Endothelial cell of umbilical vein (primary cell): ENCODE measurements around the gene BTBD19. TPM values are rescaled to one million over a fixed set of nuclear protein-coding genes. Genes with fewer than 3 reads are reported as not detected.

Experiments
- BruUV-seq: library from RNA; stranded (reverse); fragments of 400-500 nt; replicated peaks from 2 replicates; lab custom pipeline; 2021; lab: Mats Ljungman, UMichigan
- CTCF ChIA-PET: fragments of 300-600, 350-600 bp; sonication (Branson Sonifier 250); formaldehyde crosslinking; loops from one replicate; lab custom pipeline; 2021; ENCODE audit warnings: antibody characterized with exemption, inconsistent platforms; lab: Charles Lee
- POLR2A ChIA-PET: fragments of 300-600, 350-600 bp; sonication (Branson Sonifier 250); formaldehyde crosslinking; loops from one replicate; lab custom pipeline; 2021; ENCODE audit warnings: antibody characterized with exemption, inconsistent platforms; lab: Charles Lee
- DNase-seq: peaks from one replicate; pipeline ENCODE4 v3.0.0-alpha.2; 2011; ENCODE audit warnings: low read depth, low spot score
- FAIRE-seq: peaks from 2 replicates; lab custom pipeline; 2011; peaks lifted over from hg19 to GRCh38; lab: Jason Lieb, UNC
- H2AFZ ChIP-seq: 2 replicates; pipeline ENCODE4 v1.6.0; 2012; ENCODE audit warnings: low read depth, low read length, control low read depth, inconsistent platforms
- H3K27ac ChIP-seq: 2 replicates; pipeline ENCODE4 v1.5.1; 2011; ENCODE audit warnings: low read depth, mild to moderate bottlenecking, control low read depth, low read length, moderate library complexity; ENCODE audit not compliant: insufficient read depth
- H3K27me3 ChIP-seq, 2 experiments: 2 replicates each; pipeline versions ENCODE4 v1.6.0 to v1.6.1; 2011; ENCODE audit warnings: low read length in 2 of 2, mixed read lengths in 1 of 2; ENCODE audit not compliant: control insufficient read depth in 2 of 2, insufficient read depth in 2 of 2
- H3K36me3 ChIP-seq, 2 experiments: 2 replicates in 1 of 2; 3 replicates in 1 of 2; pipeline ENCODE4 v1.5.1; 2011; ENCODE audit warnings: low read length in 2 of 2, mild to moderate bottlenecking in 1 of 2, moderate library complexity in 1 of 2; ENCODE audit not compliant: control insufficient read depth in 2 of 2, insufficient read depth in 2 of 2; ENCODE audit errors: extremely low read depth in 1 of 2
- H3K4me1 ChIP-seq: 3 replicates; pipeline ENCODE4 v1.5.1; 2011; ENCODE audit warnings: mild to moderate bottlenecking, low read length; ENCODE audit not compliant: control insufficient read depth, insufficient read depth; ENCODE audit errors: extremely low read depth
- H3K4me2 ChIP-seq: 2 replicates; pipeline ENCODE4 v1.6.1; 2011; ENCODE audit warnings: low read length, control low read depth, mixed read lengths; ENCODE audit not compliant: insufficient read depth
- H3K4me3 ChIP-seq, 3 experiments: fragments of 200-600 bp in 1 of 3; sonication (generic), shearing (Covaris generic) in 1 of 3; replicated peaks in 1 of 3; 2 replicates each; pipeline ENCODE4 v1.5.1; 2011 to 2016; ENCODE audit warnings: control low read depth in 3 of 3, low read length in 3 of 3, mild to moderate bottlenecking in 2 of 3, inconsistent platforms in 1 of 3, low read depth in 1 of 3, moderate library complexity in 1 of 3; ENCODE audit not compliant: insufficient read depth in 1 of 3
- H3K79me2 ChIP-seq: 2 replicates; pipeline ENCODE4 v1.6.0; 2012; ENCODE audit warnings: low read length, inconsistent platforms; ENCODE audit not compliant: control insufficient read depth, insufficient read depth
- H3K9ac ChIP-seq: replicated peaks from 2 replicates; pipeline ENCODE3; 2011; ENCODE audit warnings: low read length, control low read depth; ENCODE audit not compliant: insufficient read depth; ENCODE audit errors: extremely low read depth
- H3K9me1 ChIP-seq: replicated peaks from 3 replicates; pipeline ENCODE4 v1.6.0; 2011; ENCODE audit warnings: mild to moderate bottlenecking, low read length; ENCODE audit not compliant: control insufficient read depth, insufficient read depth; ENCODE audit errors: extremely low read depth
- H3K9me3 ChIP-seq: replicated peaks from 2 replicates; pipeline ENCODE4 v1.5.1; 2012; ENCODE audit warnings: low read length, inconsistent platforms; ENCODE audit not compliant: control insufficient read depth, insufficient read depth
- H4K20me1 ChIP-seq: replicated peaks from 2 replicates; pipeline ENCODE3; 2011; ENCODE audit warnings: mild to moderate bottlenecking, low read length; ENCODE audit not compliant: control insufficient read depth, insufficient read depth; ENCODE audit errors: extremely low read depth
- CTCF ChIP-seq, 2 donors: IDR thresholded peaks; 1 replicate in 1 of 2; 2 replicates in 1 of 2; pipeline ENCODE4 v1.5.1; 2011; ENCODE audit warnings: low read length in 2 of 2, mild to moderate bottlenecking in 2 of 2, moderate library complexity in 2 of 2, control low read depth in 1 of 2, inconsistent platforms in 1 of 2, low read depth in 1 of 2; ENCODE audit not compliant: insufficient read depth in 1 of 2; ENCODE audit errors: extremely low read depth in 1 of 2
- EZH2 ChIP-seq: IDR thresholded peaks from 2 replicates; pipeline ENCODE4 v1.6.1; 2012; ENCODE audit warnings: borderline replicate concordance, low read depth, mild to moderate bottlenecking, moderate library complexity, low read length, inconsistent platforms; ENCODE audit not compliant: severe bottlenecking
- FOS ChIP-seq: IDR thresholded peaks from 2 replicates; pipeline ENCODE4 v1.6.1; 2011; ENCODE audit warnings: mild to moderate bottlenecking, low read length, moderate library complexity, borderline replicate concordance; ENCODE audit not compliant: insufficient read depth
- GATA2 ChIP-seq: IDR thresholded peaks from 2 replicates; pipeline ENCODE4 v1.7.0; 2011; ENCODE audit warnings: low read depth, mild to moderate bottlenecking, moderate library complexity, mixed read lengths, low read length; ENCODE audit not compliant: insufficient read length, insufficient read depth
- JUN ChIP-seq: IDR thresholded peaks from 2 replicates; pipeline ENCODE4 v1.6.1; 2011; ENCODE audit warnings: borderline replicate concordance, low read depth; ENCODE audit not compliant: insufficient read length, insufficient read depth
- MYC ChIP-seq: IDR thresholded peaks from one replicate; pipeline ENCODE4 v1.6.1; 2011; ENCODE audit warnings: mild to moderate bottlenecking, low read depth, low read length
- POLR2A ChIP-seq: IDR thresholded peaks from 2 replicates; pipeline ENCODE4 v1.6.1; 2012; ENCODE audit warnings: low read depth, mild to moderate bottlenecking, control low read depth, low read length
- POLR2AphosphoS5 ChIP-seq: IDR thresholded peaks from 2 replicates; pipeline ENCODE4 v1.6.1; 2012; ENCODE audit warnings: low read depth, mild to moderate bottlenecking, control low read depth, low read length, moderate library complexity; ENCODE audit not compliant: insufficient read depth
- dilution Hi-C: fragments of 300-500 bp; cut with MboI; formaldehyde crosslinking; loops from one replicate; pipeline ENCODE4 v1.15.0; 2019; ENCODE audit warnings: low sequenced_read_pairs; ENCODE audit not compliant: extremely low pct_ligation_motif_present
- intact Hi-C: fragments of 100-400 bp; cut with micrococcal nuclease; formaldehyde crosslinking; loops from one replicate; pipeline ENCODE4 v1.10.0; 2022
- polyA plus RNA-seq, 4 experiments: library from polyadenylated mRNA; depleted of rRNA in 3 of 4; stranded (reverse) in 3 of 4; unstranded in 1 of 4; fragments of >200 nt; gene quantifications; 2 replicates each; pipeline versions ENCODE4 v1.2.1 to v1.2.3, GENCODE V29; 2011 to 2012; ENCODE audit warnings: missing spikeins in 1 of 4
- total RNA-seq: library from RNA; stranded (reverse); gene quantifications from 2 replicates; pipeline ENCODE4 v1.2.3, GENCODE V29; 2021
- TF ChIP-seq, protein P1 (sequence below): IDR thresholded peaks from 2 replicates; pipeline ENCODE4 v1.6.1; 2011; ENCODE audit not compliant: insufficient read depth, insufficient read length

The BTBD19 gene
- total and polyA plus RNA-seq, 2 donors (not counting 3 experiments of a cell fraction or from before 2014, with no cell fraction given) = 69.9 to 97.9 TPM

DNA sequence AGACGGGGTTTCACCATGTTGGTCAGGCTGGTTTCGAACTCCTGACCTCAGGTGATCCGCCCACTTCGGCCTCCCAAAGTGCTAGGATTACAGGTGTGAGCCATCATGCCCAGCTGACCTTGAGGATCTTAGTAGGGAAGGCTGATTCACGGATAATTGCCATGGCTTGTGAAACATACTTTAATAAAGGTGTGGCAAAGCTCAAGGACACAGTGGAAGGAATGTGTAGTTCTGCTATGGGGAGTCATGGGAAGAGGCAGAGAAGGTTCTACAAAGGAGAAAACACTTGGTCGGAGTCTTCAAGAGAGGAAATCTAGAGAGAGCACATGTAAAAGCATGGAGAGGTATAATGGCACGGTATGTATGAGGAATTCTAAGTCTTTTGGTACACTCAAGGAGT lies 47.4 kb downstream of the BTBD19 start:
- no TSS peak for BruUV-seq
- dilution Hi-C loops (no loop called here), intact Hi-C loops (no loop called here)
- ChIA-PET CTCF (no interaction called here), POLR2A (interaction anchor here (0.7 kb wide), 1 partner anchor 448 kb away, joined by 3 read pairs; no protein-coding TSS in a partner anchor)
- DNase-seq (no peak), FAIRE-seq (no peak)
- H3K36me3 ChIP-seq = peaks cover 0 to 3% of the 10 kb centered on the region in 2 experiments
- no peaks in the 10 kb centered on the region for H3K4me1 ChIP-seq
- H3K9me3 ChIP-seq = no peaks in the 10 kb centered on the region
- H3K79me2 ChIP-seq = no peaks in the 10 kb centered on the region
- H4K20me1 ChIP-seq = no peaks in the 10 kb centered on the region
- TF ChIP-seq, protein P1, sequence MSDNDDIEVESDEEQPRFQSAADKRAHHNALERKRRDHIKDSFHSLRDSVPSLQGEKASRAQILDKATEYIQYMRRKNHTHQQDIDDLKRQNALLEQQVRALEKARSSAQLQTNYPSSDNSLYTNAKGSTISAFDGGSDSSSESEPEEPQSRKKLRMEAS = no peak
- TF ChIP-seq MYC (no peak), POLR2A (no peak), FOS (no peak), CTCF (IDR thresholded peaks at IDR 0.05; ENCODE audit: extremely low read depth in 1 of 2, insufficient read depth in 1 of 2, low read depth in 1 of 2, low read length in 2 of 2) (no peak), JUN (no peak), EZH2 (no peak), POLR2AphosphoS5 (no peak), GATA2 (no peak)
- H2AFZ ChIP-seq = no peak overlapping the region
- no peak overlapping the region for H3K4me2 ChIP-seq
- H3K27ac ChIP-seq = no peak overlapping the region
- no peak overlapping the region for H3K4me3 ChIP-seq
- no peaks in the 10 kb centered on the region for H3K9me1 ChIP-seq
- H3K9ac ChIP-seq = no peak overlapping the region
- H3K27me3 ChIP-seq = no peaks in the 10 kb centered on the region
